ENCODE data around the gene APIP.

- TF ChIP-seq PKNOX1 (IDR thresholded peaks at IDR 0.05): no peak
- TF ChIP-seq CTBP1 (IDR thresholded peaks at IDR 0.05; ENCODE audit: borderline replicate concordance): no peak
- no peak for TF ChIP-seq ARNT (IDR thresholded peaks at IDR 0.05)
- no peak for TF ChIP-seq SP1 (IDR thresholded peaks at IDR 0.05)
- TF ChIP-seq FOXA1 (IDR thresholded peaks at IDR 0.05): no peak
- no peak for TF ChIP-seq TARDBP (IDR thresholded peaks at IDR 0.05)
- TF ChIP-seq FOXM1 (IDR thresholded peaks at IDR 0.05; ENCODE audit: borderline replicate concordance): no peak
- no peak for TF ChIP-seq HDGF (IDR thresholded peaks at IDR 0.05; ENCODE audit: borderline replicate concordance)
- TF ChIP-seq SUZ12 (IDR thresholded peaks at IDR 0.05): no peak
Measured at GRCh38 chr11:34869425-34869824, 46.8 kb downstream of the APIP start.

Data from HEK293T (cell line).